ENCODE data around the gene POMGNT1. TPM values are rescaled to one million over a fixed set of nuclear protein-coding genes. Genes with fewer than 3 reads are reported as not detected.
A peak's percentile ranks its signal among the peaks of the same experiment; 100 is the strongest.

Gene POMGNT1
- total RNA-seq, 2 experiments from 2014 or later: 32.0 to 33.4 TPM

DNA sequence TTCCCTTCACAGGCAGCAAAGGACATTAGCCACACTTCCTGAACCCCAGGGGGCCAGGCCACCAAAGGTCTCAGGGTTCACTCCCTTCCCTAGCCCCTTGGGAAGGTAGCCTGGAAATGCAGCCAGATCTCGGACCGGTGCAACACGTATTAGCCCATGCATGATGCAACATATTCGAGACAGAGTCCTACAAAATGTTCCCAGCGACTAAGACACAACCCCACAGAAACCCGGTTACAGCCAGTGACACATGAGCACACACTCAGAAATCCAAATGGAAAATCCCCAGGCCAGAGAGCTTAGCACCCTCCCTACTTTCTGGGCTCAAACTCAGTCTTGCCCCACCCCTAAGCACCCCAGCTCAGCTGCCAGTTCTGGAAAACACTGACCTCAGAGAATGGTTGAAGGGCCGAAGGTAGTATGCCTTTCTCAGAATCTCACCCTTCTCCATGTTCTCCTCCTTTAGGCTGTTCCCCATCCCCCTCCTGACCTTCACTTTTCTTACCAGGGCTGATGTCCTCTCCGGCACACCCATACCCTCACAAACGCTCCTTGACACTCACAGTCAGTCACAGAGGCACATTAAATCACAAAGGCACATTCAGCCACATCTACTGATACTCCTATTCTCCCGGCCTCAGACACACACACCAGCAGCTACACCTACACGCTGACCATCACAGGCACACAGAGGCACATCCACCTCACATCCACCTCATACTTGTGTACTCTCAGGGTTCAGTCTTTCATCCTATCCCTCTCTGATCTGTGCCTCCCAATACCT, 23.6 kb downstream of the POMGNT1 start, which contains the start of gene TSPAN1:
Gene TSPAN1, plus strand, starts transcription at position 640 of the 784 bp plus-strand sequence. CDS start 6,021 bp downstream, outside the sequence.
- H3K27ac Mint-ChIP-seq: no peak within 1 kb of the TSS
- ChIA-PET CTCF (interaction anchor here (1.1 kb wide), 1 partner anchor 90 kb away, joined by 4 read pairs; no protein-coding TSS in a partner anchor), POLR2A (no interaction called here)

DNA sequence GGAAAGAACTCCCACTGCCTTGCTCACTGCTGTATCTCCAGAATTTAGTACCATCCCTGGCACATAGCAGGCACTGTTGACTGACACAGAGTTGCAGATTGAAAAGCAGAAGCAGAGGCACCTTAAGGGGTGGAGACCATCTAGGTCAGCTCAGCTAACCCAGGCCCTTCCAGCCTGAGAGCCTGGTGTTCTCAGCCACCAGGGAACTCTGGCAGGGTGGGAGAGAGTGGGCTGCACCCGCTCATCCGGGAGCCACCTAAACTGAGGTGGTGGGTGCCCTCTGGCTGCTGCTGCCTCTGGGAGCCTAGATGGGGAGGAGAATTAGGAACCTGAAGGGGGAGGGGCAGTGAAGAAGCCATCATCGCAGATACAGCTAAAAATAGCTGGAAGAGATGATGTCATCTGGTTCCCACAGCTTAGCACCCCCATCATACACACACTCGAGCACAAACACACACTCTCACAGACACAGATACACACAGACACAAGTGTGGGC, 24.8 kb downstream of the POMGNT1 start:
- no peak overlapping the region for H3K4me3 Mint-ChIP-seq
- H3K36me3 Mint-ChIP-seq (ENCODE audit: low read depth): no peaks in the 10 kb centered on the region
- H3K9me3 Mint-ChIP-seq: no peaks in the 10 kb centered on the region
- H3K27ac Mint-ChIP-seq: no peak overlapping the region
- ChIA-PET CTCF (interaction anchor here (2.0 kb wide), 1 partner anchor 11 kb away, joined by 5 read pairs; no protein-coding TSS in a partner anchor), POLR2A (no interaction called here)
- no peak for DNase-seq
- H3K27me3 Mint-ChIP-seq: peaks cover 12% of the 10 kb centered on the region
- H3K4me1 Mint-ChIP-seq: no peaks in the 10 kb centered on the region

More for the DNA sequence above, 23.6 kb downstream of the POMGNT1 start, which contains the start of gene TSPAN1:
- DNase-seq: no peak
- Mint-ChIP-seq H3K27me3 (peaks cover 8% of the 10 kb centered on the region), H3K4me1 (no peaks in the 10 kb centered on the region), H3K36me3 (ENCODE audit: low read depth) (no peaks in the 10 kb centered on the region), H3K9me3 (no peaks in the 10 kb centered on the region), H3K4me3 (no peak within 1 kb of the TSS)

DNA sequence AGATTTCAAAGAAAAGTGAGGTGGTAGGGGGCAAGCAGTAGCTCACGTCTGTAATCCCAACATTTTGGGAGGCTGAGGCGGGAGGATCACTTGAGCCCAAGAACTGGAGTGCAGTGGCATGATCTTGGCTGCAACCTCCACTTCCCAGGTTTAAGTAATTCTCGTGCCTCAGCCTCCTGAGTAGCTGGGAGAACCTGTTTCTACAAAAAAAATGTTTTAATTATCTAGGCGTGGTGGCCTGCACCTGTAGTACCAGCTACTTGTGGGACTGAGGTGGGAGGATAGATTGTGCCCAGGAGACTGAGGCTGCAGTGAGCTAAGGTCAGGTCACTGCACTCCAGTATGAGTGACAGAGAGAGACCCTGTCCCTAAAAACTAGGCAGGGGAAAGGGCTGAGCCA, 25.9 kb downstream of the POMGNT1 start:
- H3K4me3 Mint-ChIP-seq: no peak overlapping the region
- H3K27ac Mint-ChIP-seq: no peak overlapping the region
- H3K4me1 Mint-ChIP-seq: peaks cover 7% of the 10 kb centered on the region
- no peaks in the 10 kb centered on the region for H3K9me3 Mint-ChIP-seq
- H3K36me3 Mint-ChIP-seq (ENCODE audit: low read depth): no peaks in the 10 kb centered on the region
- POLR2A ChIA-PET: no interaction called here
- CTCF ChIA-PET: interaction anchor here (0.9 to 2.0 kb wide), 2 partner anchors 12 to 51 kb away, joined by 3 to 5 read pairs; no protein-coding TSS in a partner anchor
- no peak for DNase-seq
- H3K27me3 Mint-ChIP-seq: peaks cover 12% of the 10 kb centered on the region

DNA sequence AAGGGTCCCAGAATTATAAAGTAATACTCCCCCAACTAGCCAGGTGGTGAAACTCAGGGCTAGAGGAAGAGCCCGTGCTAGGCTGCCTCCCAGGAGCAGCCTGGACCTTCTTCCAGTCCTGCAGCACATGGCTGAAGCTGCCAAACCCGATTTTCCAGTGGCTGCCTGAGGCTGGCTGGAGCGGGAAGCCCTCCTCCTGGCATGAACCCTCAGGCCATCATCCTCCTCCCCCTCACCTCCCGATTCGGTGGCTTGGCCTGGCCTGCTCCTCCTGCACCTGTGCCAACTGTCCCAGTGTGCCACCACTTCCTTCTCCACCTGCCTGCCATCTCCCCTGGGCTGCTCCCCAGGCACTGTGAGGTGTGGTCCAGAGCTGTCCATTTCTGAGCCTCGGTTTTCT, 26.4 kb downstream of the POMGNT1 start:
- Mint-ChIP-seq H3K9me3 (no peaks in the 10 kb centered on the region), H3K27me3 (peaks cover 12% of the 10 kb centered on the region), H3K4me3 (no peak overlapping the region), H3K36me3 (ENCODE audit: low read depth) (no peaks in the 10 kb centered on the region), H3K4me1 (peaks cover 12% of the 10 kb centered on the region), H3K27ac (no peak overlapping the region)
- ChIA-PET CTCF (interaction anchor here (0.9 to 2.0 kb wide), 2 partner anchors 12 to 52 kb away, joined by 3 to 5 read pairs; no protein-coding TSS in a partner anchor), POLR2A (no interaction called here)
- no peak for DNase-seq

DNA sequence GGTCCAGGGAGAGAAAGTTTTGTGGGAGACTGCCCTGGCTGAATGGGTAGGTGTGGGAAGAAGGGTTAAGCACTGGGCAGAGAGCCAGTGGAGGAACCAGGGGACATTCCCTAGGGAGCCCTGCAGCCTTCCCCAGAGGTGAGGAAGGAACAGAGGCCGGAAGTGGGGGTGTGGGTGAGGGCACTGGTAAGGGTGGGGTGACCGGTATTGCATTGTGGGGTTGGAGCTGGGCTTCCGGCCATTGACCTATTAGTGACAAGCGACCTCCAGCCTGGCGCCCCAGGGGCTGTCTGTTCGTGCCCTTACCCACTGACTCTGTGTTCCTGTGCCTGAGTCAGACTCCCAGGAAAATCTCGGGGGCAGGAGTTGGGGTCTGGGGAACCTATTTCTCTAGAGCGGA, 26.9 kb downstream of the POMGNT1 start:
- Mint-ChIP-seq H3K27ac (no peak overlapping the region), H3K9me3 (no peaks in the 10 kb centered on the region), H3K4me3 (no peak overlapping the region), H3K36me3 (ENCODE audit: low read depth) (no peaks in the 10 kb centered on the region), H3K27me3 (peaks cover 12% of the 10 kb centered on the region), H3K4me1 (peaks cover 17% of the 10 kb centered on the region)
- POLR2A ChIA-PET: no interaction called here
- no peak for DNase-seq
- CTCF ChIA-PET: no interaction called here

DNA sequence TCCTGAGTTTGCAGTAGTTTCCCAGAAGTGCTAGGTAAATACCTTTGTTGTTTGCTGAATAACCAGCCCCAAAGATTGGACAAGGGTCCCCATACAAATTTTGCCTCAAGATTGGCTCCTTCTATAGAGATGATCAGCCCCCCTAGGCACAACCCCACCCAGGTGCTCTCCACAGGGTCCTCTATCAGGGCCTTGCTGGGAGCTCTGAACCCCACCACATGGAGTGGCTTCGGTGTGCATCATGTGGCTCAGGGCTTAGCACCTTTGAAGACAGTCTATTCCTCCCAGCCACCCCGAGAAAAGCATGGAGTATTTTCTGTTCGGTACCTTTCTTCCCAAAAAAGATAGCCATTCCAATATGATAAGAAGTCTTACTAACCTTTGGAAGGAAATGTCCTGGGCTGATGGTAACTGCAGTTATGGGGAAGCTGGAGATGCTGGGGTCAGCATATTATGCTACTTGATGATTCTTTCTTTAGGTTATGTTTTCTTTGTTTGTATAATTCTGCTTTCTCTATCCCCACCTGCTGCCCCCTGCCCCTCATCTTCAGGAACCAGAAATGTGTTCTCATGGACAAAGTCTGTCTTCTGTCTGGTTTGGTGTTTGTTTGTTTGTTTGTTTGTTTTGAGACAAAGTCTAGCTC, 28.3 kb downstream of the POMGNT1 start:
- ChIA-PET CTCF (no interaction called here), POLR2A (no interaction called here)
- no peaks in the 10 kb centered on the region for H3K36me3 Mint-ChIP-seq (ENCODE audit: low read depth)

DNA sequence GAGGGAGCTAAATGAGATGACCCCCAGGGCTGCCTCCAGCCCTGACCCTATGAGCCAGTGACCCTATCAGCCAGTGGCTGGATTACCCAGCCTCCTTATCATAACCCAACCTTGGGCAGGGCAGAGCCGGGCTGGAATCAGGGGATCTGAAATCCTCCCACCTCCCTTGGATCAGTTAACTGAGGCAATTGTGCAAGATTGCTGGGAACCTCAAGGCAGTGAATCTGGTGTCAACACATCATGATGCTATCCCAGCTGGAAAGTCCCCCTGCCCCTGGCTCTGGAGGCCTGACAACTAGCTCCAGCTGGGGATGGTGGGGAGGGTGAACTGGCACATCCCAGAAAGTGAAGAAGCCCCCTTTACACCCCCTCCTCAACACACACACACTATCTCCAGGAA, 29.8 kb downstream of the POMGNT1 start:
- ChIA-PET CTCF (interaction anchor here (0.7 to 0.8 kb wide), 2 partner anchors 36 to 135 kb away, joined by 3 to 4 read pairs; partner anchors contain the start of gene PIK3R3), POLR2A (interaction anchor here (0.7 kb wide), 1 partner anchor 105 kb away, joined by 3 read pairs; no protein-coding TSS in a partner anchor)
- Mint-ChIP-seq H3K27me3 (peaks cover 12% of the 10 kb centered on the region), H3K36me3 (ENCODE audit: low read depth) (no peaks in the 10 kb centered on the region), H3K9me3 (no peaks in the 10 kb centered on the region), H3K4me1 (peaks cover 19% of the 10 kb centered on the region), H3K27ac (no peak overlapping the region), H3K4me3 (no peak overlapping the region)
- no peak for DNase-seq

More for the DNA sequence above, 28.3 kb downstream of the POMGNT1 start:
- no peak overlapping the region for H3K27ac Mint-ChIP-seq
- DNase-seq: no peak
- peaks cover 12% of the 10 kb centered on the region for H3K27me3 Mint-ChIP-seq
- H3K4me3 Mint-ChIP-seq: no peak overlapping the region
- H3K9me3 Mint-ChIP-seq: no peaks in the 10 kb centered on the region
- peaks cover 19% of the 10 kb centered on the region for H3K4me1 Mint-ChIP-seq

DNA sequence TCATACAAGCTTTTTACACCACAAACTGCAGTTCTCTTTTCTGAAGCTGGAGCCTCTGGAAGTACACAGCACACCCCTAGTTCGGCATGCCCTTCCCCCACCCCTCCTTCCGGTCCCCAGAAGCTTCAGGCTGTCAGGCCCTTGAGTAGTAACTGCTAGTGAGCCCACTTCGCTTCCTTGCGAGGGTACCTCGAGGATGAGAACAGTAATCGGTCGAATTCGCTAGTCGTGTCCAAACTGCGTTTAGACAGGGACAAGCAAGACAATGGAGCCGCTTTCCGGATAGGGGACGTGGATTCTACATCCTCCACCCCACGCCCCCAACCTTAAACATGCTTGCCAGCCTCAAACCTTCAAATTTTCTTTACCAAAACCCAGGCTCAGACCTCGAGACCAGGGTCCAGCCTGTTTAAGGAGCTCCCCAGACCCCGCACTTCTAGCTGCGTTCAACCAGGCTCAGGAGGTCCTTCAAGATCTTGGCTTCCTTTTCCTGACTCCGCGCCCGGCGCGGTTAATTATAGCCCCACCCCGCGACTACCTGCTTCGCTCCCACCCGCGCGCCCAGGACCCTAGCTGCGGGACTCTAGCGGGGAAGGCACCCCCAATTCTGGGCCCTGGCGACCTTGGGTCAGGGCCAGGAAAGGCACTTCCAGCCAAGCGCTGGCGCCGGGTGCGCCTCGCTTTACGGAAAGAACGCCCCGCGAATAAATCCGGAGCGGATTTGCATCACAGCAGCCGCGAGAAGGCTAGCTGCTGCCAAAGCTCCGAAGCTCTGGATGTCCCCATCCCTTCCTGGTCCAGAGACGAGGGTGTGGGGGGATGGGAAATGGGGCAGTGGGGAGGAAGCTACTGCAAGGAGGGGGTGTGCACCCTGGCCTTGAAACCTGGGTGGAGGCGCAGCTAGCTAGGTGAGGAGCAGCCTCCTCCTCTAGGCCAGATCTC, 31.4 kb downstream of the POMGNT1 start:
- Mint-ChIP-seq H3K27me3 (peaks cover 12% of the 10 kb centered on the region), H3K36me3 (ENCODE audit: low read depth) (no peaks in the 10 kb centered on the region), H3K27ac (peak overlapping the region; percentile 94), H3K4me1 (peaks cover 19% of the 10 kb centered on the region), H3K4me3 (peak overlapping the region; percentile 76), H3K9me3 (no peaks in the 10 kb centered on the region)
- DNase-seq: peak; percentile 56
- POLR2A ChIA-PET: no interaction called here
- CTCF ChIA-PET: interaction anchor here (0.7 to 1.4 kb wide), 5 partner anchors 9 to 132 kb away, joined by 3 to 5 read pairs (median 3); partner anchors contain the start of gene P3R3URF

DNA sequence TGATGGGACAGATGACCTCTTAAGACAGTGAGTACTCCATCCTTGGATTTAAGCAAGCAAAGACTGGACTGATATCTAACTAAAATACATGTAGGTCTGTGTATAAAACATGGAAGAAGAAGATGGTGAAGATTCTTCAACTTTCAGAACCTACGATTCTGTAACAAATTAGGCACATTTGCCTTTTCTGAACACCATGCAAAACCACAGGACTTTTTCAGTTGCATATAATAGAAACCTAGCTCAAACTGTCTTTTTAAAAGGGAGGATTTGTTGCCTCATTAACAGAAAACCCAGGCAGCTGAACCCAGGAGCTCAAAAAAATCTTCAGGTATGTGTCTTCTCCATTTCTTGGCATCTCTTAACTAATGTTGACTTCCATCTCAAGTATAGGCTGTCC, 38.0 kb downstream of the POMGNT1 start:
- Mint-ChIP-seq H3K27me3 (peaks cover 5% of the 10 kb centered on the region), H3K9me3 (no peaks in the 10 kb centered on the region), H3K36me3 (ENCODE audit: low read depth) (no peaks in the 10 kb centered on the region), H3K27ac (no peak overlapping the region), H3K4me3 (no peak overlapping the region), H3K4me1 (no peaks in the 10 kb centered on the region)
- CTCF ChIA-PET: interaction anchor here (1.6 kb wide), 1 partner anchor 9 kb away, joined by 4 read pairs; no protein-coding TSS in a partner anchor
- POLR2A ChIA-PET: no interaction called here
- no peak for DNase-seq

DNA sequence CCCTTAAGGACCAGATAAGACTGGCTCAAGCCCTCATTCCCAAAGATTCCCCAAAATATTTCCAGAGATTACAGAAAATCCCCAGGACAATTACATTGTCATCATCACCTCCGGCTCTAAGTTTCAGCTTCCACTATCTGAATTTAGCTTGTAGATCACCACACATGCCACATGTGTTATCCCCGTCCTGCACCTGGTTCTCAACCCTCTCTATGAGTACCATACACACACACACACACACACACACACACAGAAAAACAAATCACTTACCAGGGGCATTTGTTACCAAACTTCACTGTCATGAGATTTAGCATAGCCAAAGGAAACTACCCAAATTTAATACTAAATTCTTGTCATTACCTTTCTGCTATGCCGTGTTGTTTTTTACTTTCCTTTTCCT, 38.7 kb downstream of the POMGNT1 start:
- no peak overlapping the region for H3K27ac Mint-ChIP-seq
- ChIA-PET CTCF (interaction anchor here (1.6 kb wide), 1 partner anchor 8 kb away, joined by 4 read pairs; no protein-coding TSS in a partner anchor), POLR2A (no interaction called here)

DNA sequence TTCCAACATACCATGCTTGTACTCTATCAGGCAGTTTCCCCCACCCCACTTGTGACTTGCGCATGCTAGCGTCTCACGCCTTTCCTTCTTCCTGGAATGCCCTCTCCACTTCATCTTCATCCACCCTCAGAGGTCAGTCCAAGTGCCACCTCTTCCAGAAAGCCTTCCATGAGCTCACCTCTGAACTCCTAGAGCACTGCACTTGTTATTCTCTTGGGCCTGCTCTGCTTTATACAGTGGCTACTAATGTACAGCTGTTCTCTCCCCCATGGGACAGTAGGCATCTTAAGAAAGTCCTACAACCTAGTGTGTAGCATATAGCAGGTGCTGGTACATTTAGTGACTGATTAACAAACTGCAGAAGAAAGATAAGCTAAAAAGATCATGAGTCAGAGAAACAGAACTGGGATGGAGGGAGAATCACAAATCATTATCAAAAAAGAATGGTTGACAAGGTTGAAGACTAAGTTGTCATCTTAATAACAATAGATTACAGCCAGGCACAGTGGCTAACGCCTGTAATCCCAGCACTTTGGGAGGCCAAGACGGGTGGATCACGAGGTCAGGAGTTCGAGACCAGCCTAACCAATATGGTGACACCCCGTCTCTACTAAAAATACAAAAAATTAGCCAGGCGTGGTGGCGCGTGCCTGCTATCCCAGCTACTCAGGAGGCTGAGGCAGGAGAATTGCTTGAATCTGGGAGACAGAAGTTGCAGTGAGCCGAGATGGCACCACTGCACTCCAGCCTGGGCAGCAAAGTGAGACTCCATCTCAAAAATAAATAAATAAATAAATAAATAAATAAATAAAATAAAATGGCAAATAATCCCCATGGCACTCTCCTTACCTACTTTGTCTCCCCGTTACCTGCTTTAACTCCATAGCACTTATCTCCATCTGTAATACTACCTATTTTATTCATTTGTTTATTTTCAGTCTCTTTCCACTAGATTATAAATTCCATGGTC, 39.6 kb downstream of the POMGNT1 start:
- CTCF ChIA-PET: interaction anchor here (1.3 to 1.6 kb wide), 2 partner anchors 7 to 15 kb away, joined by 3 to 4 read pairs; no protein-coding TSS in a partner anchor
- no peaks in the 10 kb centered on the region for H3K4me1 Mint-ChIP-seq
- POLR2A ChIA-PET: no interaction called here

More for the DNA sequence above, 38.7 kb downstream of the POMGNT1 start:
- H3K4me1 Mint-ChIP-seq: no peaks in the 10 kb centered on the region
- H3K4me3 Mint-ChIP-seq: no peak overlapping the region
- no peaks in the 10 kb centered on the region for H3K36me3 Mint-ChIP-seq (ENCODE audit: low read depth)
- H3K9me3 Mint-ChIP-seq: no peaks in the 10 kb centered on the region
- peaks cover 5% of the 10 kb centered on the region for H3K27me3 Mint-ChIP-seq
- no peak for DNase-seq

More for the DNA sequence above, 39.6 kb downstream of the POMGNT1 start:
- no peak overlapping the region for H3K4me3 Mint-ChIP-seq
- no peak for DNase-seq
- no peak overlapping the region for H3K27ac Mint-ChIP-seq
- H3K36me3 Mint-ChIP-seq (ENCODE audit: low read depth): no peaks in the 10 kb centered on the region
- H3K9me3 Mint-ChIP-seq: no peaks in the 10 kb centered on the region
- peaks cover 5% of the 10 kb centered on the region for H3K27me3 Mint-ChIP-seq

Data from activated CD4-positive, alpha-beta T cell treated with anti-CD3 and anti-CD28 coated beads, Interleukin-2, amount 10 ng/mL, durations not matched to agents 7 days and 5 days (primary cell).